BLaER1 (cell line): ENCODE results near the gene CEP128.

Experiments used
- H3K27ac ChIP-seq: shearing (Covaris generic); formaldehyde crosslinking; 2 replicates; pipeline ENCODE4 v1.8.1; 2022
- H3K27me3 ChIP-seq: shearing (Covaris generic); formaldehyde crosslinking; 2 replicates; pipeline ENCODE4 v1.8.1; 2022
- H3K36me3 ChIP-seq: shearing (Covaris generic); formaldehyde crosslinking; 2 replicates; pipeline ENCODE4 v1.8.1; 2022
- H3K4me1 ChIP-seq: shearing (Covaris generic); formaldehyde crosslinking; 2 replicates; pipeline ENCODE4 v1.8.1; 2022
- H3K4me2 ChIP-seq: shearing (Covaris generic); formaldehyde crosslinking; 2 replicates; pipeline ENCODE4 v1.8.1; 2022
- H3K4me3 ChIP-seq: shearing (Covaris generic); formaldehyde crosslinking; 2 replicates; pipeline ENCODE4 v1.8.1; 2022
- H3K9ac ChIP-seq: shearing (Covaris generic); formaldehyde crosslinking; 2 replicates; pipeline ENCODE4 v1.8.1; 2022
- H3K9me3 ChIP-seq: shearing (Covaris generic); formaldehyde crosslinking; 2 replicates; pipeline ENCODE4 v1.8.1; 2022
- H4K20me1 ChIP-seq: shearing (Covaris generic); formaldehyde crosslinking; 2 replicates; pipeline ENCODE4 v1.8.1; 2022
- Cebpa-rat ChIP-seq: shearing (Covaris generic); IDR thresholded peaks from 2 replicates; pipeline ENCODE4 v1.8.1; 2022

The CEP128 gene

DNA sequence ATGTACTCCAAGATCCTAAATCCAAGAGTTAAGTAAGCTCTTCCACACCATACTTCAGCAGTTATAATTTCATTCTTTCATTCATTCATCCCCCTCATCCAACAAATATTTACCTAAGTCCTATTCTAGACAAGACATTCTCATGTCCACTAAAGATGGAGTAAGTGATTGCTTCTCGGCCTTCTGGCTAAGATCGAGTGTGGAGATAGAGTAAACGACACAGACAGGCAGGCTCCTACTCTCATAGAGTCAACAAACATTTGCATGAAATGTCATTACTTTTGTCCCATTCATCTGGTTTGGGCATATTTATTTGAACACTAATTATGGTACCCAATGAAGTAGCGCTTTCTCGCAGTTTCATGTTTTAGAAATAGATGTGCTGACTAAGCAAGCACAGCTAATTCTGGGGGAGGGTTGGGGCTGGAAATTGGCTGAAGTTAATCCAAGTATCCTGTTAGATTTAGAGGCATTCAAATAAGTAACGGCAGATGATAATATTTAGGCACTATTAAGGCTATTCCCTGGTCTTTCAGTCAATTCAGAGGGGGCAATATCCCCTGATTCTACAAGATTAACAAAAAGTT is 176.5 kb downstream of the CEP128 start:
- Histone ChIP-seq H3K27ac (no peak overlapping the region), H3K4me2 (no peak overlapping the region), H3K4me3 (no peak overlapping the region), H3K36me3 (peaks cover 12% of the 10 kb centered on the region; the same call in 1 of the 2 replicates), H4K20me1 (no peaks in the 10 kb centered on the region), H3K27me3 (no peaks in the 10 kb centered on the region), H3K4me1 (no peaks in the 10 kb centered on the region), H3K9me3 (no peaks in the 10 kb centered on the region), H3K9ac (no peak overlapping the region)
- no peak for TF ChIP-seq Cebpa-rat

DNA sequence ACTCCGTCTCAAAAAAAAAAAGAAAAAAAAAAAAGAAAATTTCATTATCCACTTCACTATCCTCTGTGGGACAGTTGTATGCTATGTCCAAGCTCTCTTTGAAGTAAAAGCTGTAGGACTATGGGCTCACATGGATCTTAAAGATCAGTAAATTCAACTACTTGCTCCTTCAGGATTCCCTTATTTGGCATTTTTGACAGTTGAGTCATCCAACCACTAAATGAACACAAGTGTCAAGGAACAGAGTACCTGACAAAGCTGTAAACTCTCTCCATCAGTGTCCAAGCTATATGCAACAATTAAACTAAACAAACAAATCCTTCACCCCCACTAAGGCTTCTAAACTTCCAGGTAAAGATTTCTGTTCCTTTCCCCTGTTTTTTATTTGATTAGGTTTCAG is 177.0 kb downstream of the CEP128 start:
- Histone ChIP-seq H3K36me3 (peaks cover 12% of the 10 kb centered on the region; the same call in 1 of the 2 replicates), H4K20me1 (no peaks in the 10 kb centered on the region), H3K27me3 (no peaks in the 10 kb centered on the region), H3K4me2 (no peak overlapping the region), H3K4me1 (no peaks in the 10 kb centered on the region), H3K9me3 (no peaks in the 10 kb centered on the region), H3K27ac (no peak overlapping the region), H3K4me3 (no peak overlapping the region), H3K9ac (no peak overlapping the region)
- no peak for TF ChIP-seq Cebpa-rat

DNA sequence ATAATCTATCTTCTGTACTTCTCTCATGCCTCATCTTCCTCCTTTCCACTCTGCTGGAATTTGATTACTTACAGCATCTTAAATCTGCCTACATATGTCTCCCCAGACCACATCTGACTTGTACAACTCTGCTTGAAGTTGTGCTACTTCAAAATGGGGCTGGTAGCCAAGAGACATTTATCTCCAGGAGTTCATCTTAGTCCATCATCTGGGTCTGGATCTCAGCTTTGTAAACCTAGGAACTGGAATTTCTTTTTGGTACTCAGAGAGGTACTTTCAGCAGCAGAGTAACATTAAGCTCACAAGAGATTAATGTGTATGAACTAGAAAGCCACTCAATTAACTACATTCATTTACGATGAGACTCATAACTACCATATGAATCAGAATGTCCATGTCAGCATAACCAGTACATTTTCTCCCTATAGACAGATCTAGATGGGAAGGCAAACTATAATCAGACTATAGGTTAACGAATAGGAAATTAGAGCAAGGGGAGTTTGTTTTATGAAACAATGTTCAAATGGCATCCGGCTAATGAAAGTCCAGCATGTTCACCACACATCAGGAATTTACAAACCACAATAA is 178.8 kb downstream of the CEP128 start:
- Histone ChIP-seq H3K4me1 (no peaks in the 10 kb centered on the region), H3K4me2 (no peak overlapping the region), H3K27ac (no peak overlapping the region), H3K9me3 (no peaks in the 10 kb centered on the region), H3K9ac (no peak overlapping the region), H3K36me3 (peaks cover 12% of the 10 kb centered on the region; the same call in 1 of the 2 replicates), H3K27me3 (no peaks in the 10 kb centered on the region), H3K4me3 (no peak overlapping the region), H4K20me1 (no peaks in the 10 kb centered on the region)
- no peak for TF ChIP-seq Cebpa-rat

DNA sequence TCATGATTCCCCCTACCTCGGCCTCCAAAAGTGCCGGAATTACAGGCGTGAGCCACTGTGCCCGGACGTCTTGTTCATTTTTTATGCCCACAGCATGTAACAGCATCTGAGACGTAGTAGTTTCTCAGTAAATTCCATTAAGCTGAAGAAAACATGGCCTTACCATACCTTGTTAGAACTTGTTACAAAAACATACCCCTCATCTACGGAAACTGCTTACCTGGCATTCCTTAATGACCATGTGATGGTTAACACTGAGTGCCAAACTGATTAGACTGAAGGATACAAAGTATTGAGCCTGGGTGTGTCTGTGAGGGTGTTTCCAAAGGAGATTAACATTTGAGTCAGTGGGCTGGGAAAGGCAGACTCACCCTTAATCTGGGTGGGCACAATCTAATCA is 186.8 kb downstream of the CEP128 start:
- no peak for TF ChIP-seq Cebpa-rat
- no peak overlapping the region for H3K4me2 ChIP-seq
- H3K9me3 ChIP-seq = no peaks in the 10 kb centered on the region
- H3K36me3 ChIP-seq = peaks cover 41% of the 10 kb centered on the region
- H3K27me3 ChIP-seq = no peaks in the 10 kb centered on the region
- H3K4me1 ChIP-seq = no peaks in the 10 kb centered on the region
- H3K27ac ChIP-seq = no peak overlapping the region
- H4K20me1 ChIP-seq = no peaks in the 10 kb centered on the region
- H3K9ac ChIP-seq = no peak overlapping the region
- no peak overlapping the region for H3K4me3 ChIP-seq

DNA sequence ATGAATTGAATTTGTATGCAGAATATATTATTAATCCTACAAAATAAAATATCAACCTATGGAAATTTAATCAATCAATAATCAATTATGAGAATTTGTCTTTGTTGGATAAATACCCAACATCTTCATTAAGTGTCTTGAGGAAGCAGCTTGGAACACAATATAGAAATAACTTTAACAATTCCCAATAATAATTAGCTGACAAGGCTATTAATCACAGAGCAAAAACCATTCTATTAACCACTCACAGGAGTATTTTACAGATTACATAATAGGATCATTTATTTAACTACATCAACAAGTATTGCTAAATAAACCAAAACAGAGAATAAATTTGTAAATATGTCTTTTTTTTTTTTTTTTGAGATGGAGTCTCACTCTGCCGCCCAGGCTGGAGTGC is 190.3 kb downstream of the CEP128 start:
- Histone ChIP-seq H3K4me2 (no peak overlapping the region), H4K20me1 (no peaks in the 10 kb centered on the region), H3K36me3 (peaks cover 51% of the 10 kb centered on the region), H3K9ac (no peak overlapping the region), H3K4me3 (no peak overlapping the region), H3K27me3 (no peaks in the 10 kb centered on the region), H3K4me1 (no peaks in the 10 kb centered on the region), H3K9me3 (no peaks in the 10 kb centered on the region), H3K27ac (no peak overlapping the region)
- no peak for TF ChIP-seq Cebpa-rat

DNA sequence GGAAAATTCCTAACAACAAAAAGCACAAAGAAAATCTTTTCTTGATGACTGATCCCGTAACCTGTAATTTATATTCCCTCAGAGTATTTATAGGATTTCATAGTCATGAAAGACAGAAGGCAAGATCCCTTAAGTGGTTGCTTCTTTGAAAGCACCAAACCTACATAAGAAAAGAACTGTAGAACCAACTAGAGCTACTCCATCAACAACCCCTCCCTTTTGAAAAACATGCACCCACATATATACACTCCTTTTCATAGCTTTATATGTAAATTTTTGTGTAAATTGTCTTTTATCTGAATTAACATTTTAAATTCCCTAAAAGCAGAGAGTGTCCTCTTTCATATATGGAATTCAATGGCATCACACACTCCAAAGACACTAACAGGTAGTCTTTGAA is 215.3 kb downstream of the CEP128 start:
- Histone ChIP-seq H3K9me3 (no peaks in the 10 kb centered on the region), H3K4me2 (no peak overlapping the region), H3K36me3 (no peaks in the 10 kb centered on the region), H3K4me1 (no peaks in the 10 kb centered on the region), H3K9ac (no peak overlapping the region), H3K27ac (no peak overlapping the region), H4K20me1 (no peaks in the 10 kb centered on the region), H3K4me3 (no peak overlapping the region), H3K27me3 (no peaks in the 10 kb centered on the region)
- no peak for TF ChIP-seq Cebpa-rat

DNA sequence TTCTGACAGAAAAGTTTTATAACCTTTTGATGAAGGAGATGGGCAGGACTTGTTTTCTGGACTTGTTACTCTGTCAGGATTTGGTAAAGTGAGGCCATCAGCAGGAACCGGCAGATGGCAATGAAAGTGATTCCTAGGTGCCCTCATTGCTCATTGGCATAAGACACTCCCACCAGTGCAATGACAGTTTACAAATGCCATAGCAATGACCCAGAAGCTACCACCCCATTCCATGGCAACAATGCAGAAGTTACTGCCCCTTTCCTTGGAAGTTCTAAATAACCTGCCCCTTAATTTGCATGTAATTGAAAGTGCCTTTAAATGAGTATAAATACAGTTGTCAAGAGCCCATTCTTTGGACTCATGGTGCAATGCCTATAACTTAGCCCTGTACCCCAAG is 222.6 kb downstream of the CEP128 start:
- no peaks in the 10 kb centered on the region for H4K20me1 ChIP-seq
- no peak for TF ChIP-seq Cebpa-rat
- peaks cover 27% of the 10 kb centered on the region for H3K4me1 ChIP-seq
- H3K4me2 ChIP-seq = no peak overlapping the region
- H3K9me3 ChIP-seq = no peaks in the 10 kb centered on the region
- H3K9ac ChIP-seq = no peak overlapping the region
- H3K27me3 ChIP-seq = no peaks in the 10 kb centered on the region
- H3K4me3 ChIP-seq = no peak overlapping the region
- H3K36me3 ChIP-seq = peaks cover 13% of the 10 kb centered on the region; the same call in 1 of the 2 replicates
- H3K27ac ChIP-seq = no peak overlapping the region

DNA sequence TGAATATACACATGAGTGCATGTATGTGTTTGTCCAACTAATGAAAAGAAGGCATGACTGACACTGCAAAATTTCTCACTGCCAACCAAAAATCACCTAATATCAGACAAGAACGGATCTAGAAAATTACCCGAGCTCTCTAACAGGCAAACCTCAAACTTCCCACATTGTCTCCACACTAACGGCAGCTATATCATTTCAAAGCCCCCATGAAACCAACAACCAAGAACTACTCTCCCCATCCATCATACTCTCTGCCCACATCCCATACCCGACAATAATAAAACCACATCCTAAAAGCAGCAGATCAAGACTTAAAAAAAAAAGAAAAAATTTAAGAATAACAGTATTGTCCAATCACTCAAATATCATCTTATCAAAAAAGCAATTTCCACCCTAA is 227.1 kb downstream of the CEP128 start:
- Histone ChIP-seq H3K4me3 (peak overlapping the region; percentile 10; the same call in 1 of the 2 replicates), H3K4me2 (peak overlapping the region; percentile 80), H4K20me1 (no peaks in the 10 kb centered on the region), H3K36me3 (peaks cover 13% of the 10 kb centered on the region; the same call in 1 of the 2 replicates), H3K4me1 (peaks cover 44% of the 10 kb centered on the region), H3K9me3 (peaks cover 11% of the 10 kb centered on the region; the same call in 1 of the 2 replicates), H3K9ac (no peak overlapping the region), H3K27ac (no peak overlapping the region), H3K27me3 (no peaks in the 10 kb centered on the region)
- TF ChIP-seq Cebpa-rat = no peak

DNA sequence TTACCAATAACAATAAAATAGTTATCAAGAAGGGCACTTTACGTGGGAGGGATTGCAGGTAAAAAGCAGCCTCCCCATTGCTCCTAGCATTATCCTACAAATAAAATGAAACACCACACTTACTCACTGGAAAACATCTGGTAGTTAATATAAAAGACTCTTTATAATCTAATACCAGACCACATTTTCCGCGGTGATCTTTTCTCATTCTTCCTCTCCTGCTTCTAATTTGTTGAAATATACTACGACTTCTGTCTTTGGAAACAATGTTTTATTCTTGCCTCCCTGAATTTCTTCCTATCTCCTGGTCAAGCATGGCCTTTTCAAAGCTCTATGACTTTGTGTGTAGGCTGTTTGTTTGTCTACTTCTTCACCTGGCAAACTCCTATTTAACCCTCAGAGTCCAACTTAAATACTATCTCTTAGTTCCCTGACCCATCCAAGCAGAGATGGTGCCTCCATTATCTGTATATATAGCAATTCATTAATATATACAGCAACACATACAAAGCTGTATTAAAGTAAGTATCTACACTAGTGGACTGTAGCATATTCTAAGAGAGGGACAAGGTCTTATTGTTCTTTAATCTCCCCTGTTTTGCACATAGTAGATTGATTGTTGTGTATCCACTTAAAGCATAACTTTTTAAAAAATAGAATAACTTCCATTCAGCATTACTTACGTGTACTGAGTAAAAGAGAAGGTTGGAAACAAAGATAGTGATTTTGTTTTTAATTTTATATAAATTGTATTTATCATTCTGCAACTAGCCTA is 228.3 kb downstream of the CEP128 start:
- no peak overlapping the region for H3K27ac ChIP-seq
- no peak overlapping the region for H3K9ac ChIP-seq
- H4K20me1 ChIP-seq = no peaks in the 10 kb centered on the region
- no peak for TF ChIP-seq Cebpa-rat
- peaks cover 11% of the 10 kb centered on the region; the same call in 1 of the 2 replicates for H3K9me3 ChIP-seq
- no peaks in the 10 kb centered on the region for H3K27me3 ChIP-seq
- H3K4me2 ChIP-seq = peak overlapping the region; percentile 80
- no peak overlapping the region for H3K4me3 ChIP-seq
- peaks cover 44% of the 10 kb centered on the region for H3K4me1 ChIP-seq
- H3K36me3 ChIP-seq = peaks cover 3% of the 10 kb centered on the region; the same call in 1 of the 2 replicates

DNA sequence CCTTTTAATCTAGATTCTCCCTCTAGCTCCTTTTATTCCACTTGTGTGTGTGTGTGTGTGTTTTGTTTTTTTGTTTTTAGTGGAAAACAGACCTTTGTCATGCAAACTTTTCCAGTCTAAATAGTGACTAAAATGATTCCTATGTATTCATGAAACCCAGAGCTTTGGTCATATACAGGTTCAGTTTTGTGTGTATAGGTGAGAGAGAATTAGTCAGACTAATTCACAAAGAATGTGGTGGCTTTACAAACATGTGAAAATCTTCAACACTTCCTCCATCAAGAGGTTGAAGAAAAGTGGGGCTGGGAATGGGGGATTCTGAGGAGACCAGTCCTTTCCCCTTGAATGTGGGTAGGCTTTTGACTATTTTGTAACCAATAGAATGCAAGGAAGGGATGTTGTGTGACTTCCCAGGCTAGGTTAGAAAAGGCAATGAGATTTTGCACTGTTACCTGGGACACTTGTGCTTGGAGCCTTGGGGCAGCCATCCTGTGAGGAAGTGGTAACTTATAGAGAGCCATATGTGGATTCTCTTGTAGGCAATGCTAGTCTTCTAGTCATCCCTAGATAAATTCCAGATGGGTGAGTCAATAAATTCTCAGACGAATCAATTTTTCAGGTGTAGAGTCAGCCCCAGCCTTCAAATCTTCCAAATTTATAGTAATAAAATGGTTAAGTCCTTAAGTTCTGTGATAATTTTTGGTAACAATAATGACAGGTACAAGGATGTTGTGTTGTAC is 236.1 kb downstream of the CEP128 start:
- Histone ChIP-seq H3K27ac (no peak overlapping the region), H3K36me3 (peaks cover 11% of the 10 kb centered on the region; the same call in 1 of the 2 replicates), H3K27me3 (no peaks in the 10 kb centered on the region), H3K4me2 (no peak overlapping the region), H4K20me1 (no peaks in the 10 kb centered on the region), H3K4me3 (no peak overlapping the region), H3K9ac (no peak overlapping the region), H3K9me3 (no peaks in the 10 kb centered on the region), H3K4me1 (no peaks in the 10 kb centered on the region)
- no peak for TF ChIP-seq Cebpa-rat
